ENCODE measurements around the gene SELENOO. TPM values are rescaled to one million over a fixed set of nuclear protein-coding genes. Genes with fewer than 3 reads are reported as not detected.

The SELENOO gene
- polyA plus RNA-seq, 1 experiment = 6.8 TPM

GRCh38 chr22:50257451-50258360, 56.9 kb downstream of the SELENOO start:
- ChIA-PET POLR2A (no interaction called here), CTCF (interaction anchor here (0.8 kb wide), 1 partner anchor 84 kb away, joined by 3 read pairs; no protein-coding TSS in a partner anchor)
- no peak overlapping the region for H3K27ac ChIP-seq (ENCODE audit: low read depth, low read length)
- no peaks in the 10 kb centered on the region for H3K27me3 ChIP-seq (ENCODE audit: control insufficient read depth, insufficient read depth, low read length)
- no peak for DNase-seq (ENCODE audit: low read depth, low spot score)
- H3K4me3 ChIP-seq (ENCODE audit: low read depth, low read length) = no peak overlapping the region
- H3K9me3 ChIP-seq (ENCODE audit: control insufficient read depth, insufficient read depth, low read length) = no peaks in the 10 kb centered on the region; the same call in 1 of the 2 replicates
- TF ChIP-seq CTCF (IDR thresholded peaks at IDR 0.05; ENCODE audit: low read depth, low read length) = no peak

- CTCF ChIA-PET = interaction anchor here (0.8 to 1.1 kb wide), 2 partner anchors 83 kb away, joined by 3 to 4 read pairs; no protein-coding TSS in a partner anchor
- H3K27me3 ChIP-seq (ENCODE audit: control insufficient read depth, insufficient read depth, low read length) = no peaks in the 10 kb centered on the region
- no peak for DNase-seq (ENCODE audit: low read depth, low spot score)
- POLR2A ChIA-PET = no interaction called here
- no peak overlapping the region for H3K4me3 ChIP-seq (ENCODE audit: low read depth, low read length)
- H3K27ac ChIP-seq (ENCODE audit: low read depth, low read length) = no peak overlapping the region
- no peaks in the 10 kb centered on the region; the same call in 1 of the 2 replicates for H3K9me3 ChIP-seq (ENCODE audit: control insufficient read depth, insufficient read depth, low read length)
- no peak for TF ChIP-seq CTCF (IDR thresholded peaks at IDR 0.05; ENCODE audit: low read depth, low read length)
These were observed 57.8 kb downstream of the SELENOO start for GRCh38 chr22:50258361-50259292.

- CTCF ChIA-PET = interaction anchor here (1.1 kb wide), 1 partner anchor 82 kb away, joined by 4 read pairs; no protein-coding TSS in a partner anchor
These were observed 58.5 kb downstream of the SELENOO start for GRCh38 chr22:50259302-50259701.

GRCh38 chr22:50260434-50260800, 59.6 kb downstream of the SELENOO start:
- H3K9me3 ChIP-seq (ENCODE audit: control insufficient read depth, insufficient read depth, low read length) = no peaks in the 10 kb centered on the region; the same call in 1 of the 2 replicates
- peak overlapping the region; percentile 75 for H3K4me3 ChIP-seq (ENCODE audit: low read depth, low read length)
- ChIA-PET CTCF (interaction anchor here (1.3 kb wide), 1 partner anchor 9 kb away, joined by 4 read pairs; the partner anchor contains the start of gene HDAC10), POLR2A (interaction anchor here (1.9 kb wide), 1 partner anchor 10 kb away, joined by 8 read pairs; the partner anchor contains the start of gene HDAC10)
- no peak for DNase-seq (ENCODE audit: low read depth, low spot score)
- TF ChIP-seq CTCF (IDR thresholded peaks at IDR 0.05; ENCODE audit: low read depth, low read length) = no peak
- H3K27ac ChIP-seq (ENCODE audit: low read depth, low read length) = peak overlapping the region; percentile 57
- no peaks in the 10 kb centered on the region for H3K27me3 ChIP-seq (ENCODE audit: control insufficient read depth, insufficient read depth, low read length)

More at GRCh38 chr22:50259302-50259701, 58.5 kb downstream of the SELENOO start:
- H3K9me3 ChIP-seq (ENCODE audit: control insufficient read depth, insufficient read depth, low read length) = no peaks in the 10 kb centered on the region; the same call in 1 of the 2 replicates
- no peak overlapping the region for H3K4me3 ChIP-seq (ENCODE audit: low read depth, low read length)
- H3K27me3 ChIP-seq (ENCODE audit: control insufficient read depth, insufficient read depth, low read length) = no peaks in the 10 kb centered on the region
- no peak for DNase-seq (ENCODE audit: low read depth, low spot score)
- TF ChIP-seq CTCF (IDR thresholded peaks at IDR 0.05; ENCODE audit: low read depth, low read length) = no peak
- H3K27ac ChIP-seq (ENCODE audit: low read depth, low read length) = no peak overlapping the region
- POLR2A ChIA-PET = interaction anchor here (0.5 kb wide), 1 partner anchor 18 kb away, joined by 3 read pairs; no protein-coding TSS in a partner anchor

All from AG04450 (cell line).